Measurements from ENCODE around the gene KCNQ1.

The KCNQ1 gene

DNA sequence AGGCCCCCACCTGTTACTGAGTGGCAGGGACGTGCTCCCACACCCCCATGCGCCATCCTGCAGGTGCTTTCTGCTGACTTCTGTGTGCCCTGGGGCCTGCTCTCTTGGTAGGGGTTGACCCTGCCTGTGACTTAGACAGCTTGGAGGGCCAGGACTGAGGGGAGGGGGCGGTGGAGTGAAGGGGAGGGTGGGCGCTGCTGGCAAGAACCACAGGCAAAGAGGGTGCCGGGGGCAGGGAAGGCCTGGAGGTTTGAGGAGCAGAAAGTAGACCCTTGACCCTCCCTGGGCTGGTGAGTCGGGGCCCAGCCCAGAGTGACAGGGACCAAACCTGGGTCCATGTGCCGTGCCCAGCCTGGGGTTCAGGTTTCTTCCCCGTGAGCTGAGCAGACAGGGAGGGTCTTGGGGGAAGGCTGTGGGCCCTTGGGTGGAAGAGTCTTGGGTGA, 17.8 kb downstream of the KCNQ1 start:
- no peak for DNase-seq

DNA sequence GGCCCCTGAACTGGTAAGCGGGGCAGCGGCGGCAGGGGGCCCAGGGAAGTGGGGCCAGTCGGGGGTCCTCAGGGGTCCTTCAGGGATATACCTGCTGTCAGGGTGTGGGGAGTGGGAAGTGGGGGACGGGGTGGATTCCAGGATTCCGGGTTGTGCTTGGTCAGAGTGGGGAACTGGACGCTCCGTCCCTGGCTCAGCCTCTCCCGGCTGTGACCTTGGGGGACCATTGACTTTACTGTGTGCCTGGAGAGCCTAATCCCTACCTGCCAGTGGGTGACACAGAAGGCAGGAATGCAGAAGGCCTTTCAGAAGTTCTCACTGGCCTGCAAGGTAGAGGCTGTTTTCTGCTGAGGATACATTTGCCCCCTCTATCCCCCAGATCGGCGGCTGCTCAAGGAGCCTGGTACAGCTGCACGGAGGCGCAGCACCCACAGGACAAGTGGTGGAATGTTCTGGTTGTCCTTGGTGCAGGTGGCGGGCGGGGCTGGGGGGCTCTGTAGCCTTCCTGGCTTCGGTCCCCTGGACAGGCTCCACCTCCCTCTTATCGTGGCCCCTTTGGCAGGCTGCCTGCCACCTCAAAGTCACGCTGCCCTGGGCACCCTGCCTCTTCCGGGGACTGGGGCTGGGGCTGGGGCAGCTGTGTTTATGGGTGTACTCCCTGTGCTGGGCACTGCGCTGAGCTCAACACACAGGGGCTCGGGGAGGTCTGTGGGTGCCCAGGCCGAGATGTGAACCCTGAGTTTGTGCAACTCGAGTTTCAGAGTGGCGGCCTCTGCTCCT, 18.4 kb downstream of the KCNQ1 start:
- DNase-seq, result no peak

DNA sequence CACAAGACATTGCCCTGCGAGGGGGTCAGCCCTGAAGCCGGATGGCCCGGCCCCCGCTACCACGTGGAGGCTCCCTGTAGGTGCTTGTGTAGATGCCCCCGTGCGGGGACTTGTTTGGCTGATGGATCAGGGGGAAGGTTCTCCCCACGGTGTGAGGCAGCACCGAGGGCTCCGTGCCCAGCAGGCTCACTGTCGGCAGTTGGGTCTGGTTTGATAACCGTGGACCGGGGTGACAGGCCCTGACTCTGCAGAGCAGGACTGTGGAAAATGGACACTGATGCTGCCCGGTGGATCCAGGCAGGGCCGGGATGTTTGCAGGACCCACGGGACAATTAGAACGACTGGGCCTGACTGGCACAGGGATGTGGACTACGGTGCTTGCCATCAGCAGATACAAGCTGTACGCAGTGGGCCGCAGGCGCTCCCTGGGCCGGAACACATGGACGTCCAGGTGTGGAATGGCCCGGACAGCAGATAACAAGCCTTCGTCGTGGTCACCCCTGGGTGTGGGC, 19.0 kb downstream of the KCNQ1 start:
- DNase-seq, result no peak

DNA sequence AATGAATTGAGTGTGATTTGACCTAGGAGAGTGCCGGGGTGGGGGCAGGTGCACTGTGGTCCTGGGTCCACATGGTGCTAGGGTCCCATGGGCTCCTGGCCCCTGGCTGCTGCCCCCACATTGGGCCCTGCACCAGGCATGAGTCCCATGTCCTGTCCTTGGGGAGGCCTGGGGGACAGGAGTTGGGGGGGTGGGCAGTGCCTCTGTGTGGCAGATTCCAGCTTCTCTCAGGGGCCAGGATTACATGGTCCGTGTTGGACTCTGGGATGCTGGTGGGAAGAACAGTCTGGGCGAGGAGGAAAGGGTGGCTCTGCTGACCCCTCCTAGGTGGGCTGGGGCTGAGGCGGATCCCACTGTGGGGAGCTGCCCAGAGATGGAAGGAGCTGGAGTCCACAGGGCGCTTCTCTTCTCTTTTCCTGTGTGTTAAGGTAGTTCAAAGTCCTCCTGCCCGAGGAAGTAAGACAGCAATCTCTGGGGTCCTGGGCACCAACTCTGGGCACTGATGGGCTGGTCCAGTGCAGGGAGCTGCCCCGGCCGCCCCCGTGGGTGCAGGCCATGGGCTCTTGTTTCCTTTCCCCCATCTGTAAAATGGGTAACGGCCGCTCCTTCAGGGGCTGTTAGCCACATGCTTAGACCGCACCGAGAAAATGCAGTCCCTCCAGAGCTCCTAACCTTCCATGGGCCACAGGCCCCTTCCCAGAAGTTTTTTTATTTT, 19.8 kb downstream of the KCNQ1 start:
- DNase-seq, result no peak

DNA sequence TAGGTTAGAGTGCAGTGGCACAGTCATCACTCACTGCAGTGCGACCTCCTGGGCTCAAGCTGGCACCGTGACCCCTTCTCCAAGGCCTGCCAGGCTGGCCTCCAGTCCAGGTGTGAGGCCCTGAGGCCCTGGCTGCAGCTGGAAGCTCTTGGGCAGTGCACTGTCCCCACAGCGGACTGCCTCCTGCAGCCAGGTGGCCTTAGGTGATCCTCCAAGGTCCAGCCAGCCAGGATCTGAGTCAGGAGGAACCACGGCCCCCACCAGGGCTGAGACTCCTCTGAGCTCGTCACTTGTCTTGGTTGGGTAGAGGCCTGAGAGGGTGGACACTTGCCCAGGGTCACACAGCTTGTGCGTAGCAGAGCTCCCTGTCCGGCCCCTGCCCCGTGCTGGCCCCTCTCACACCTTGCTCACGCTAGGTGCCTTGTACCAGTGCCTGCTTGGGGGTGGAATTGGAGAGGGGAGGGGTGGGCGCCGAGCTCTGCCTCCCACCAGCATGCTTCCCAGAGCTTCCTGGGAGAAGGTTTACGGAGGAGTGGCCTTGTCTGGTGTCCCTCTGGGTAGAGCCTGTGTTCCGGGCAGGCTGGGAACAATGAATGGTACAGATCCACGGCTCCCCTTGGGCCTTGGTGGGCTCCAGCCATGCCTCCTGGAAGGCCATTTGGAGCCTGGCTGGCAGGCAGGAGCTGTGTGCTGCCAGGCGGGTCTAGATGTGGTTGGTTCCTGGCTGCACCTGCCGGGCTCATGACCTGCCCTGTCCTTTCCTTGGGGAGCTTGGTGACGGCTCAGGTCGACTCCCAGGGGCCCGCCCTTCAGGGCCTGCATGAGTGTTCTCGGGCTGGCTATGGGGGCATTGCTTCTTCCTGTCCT, 20.6 kb downstream of the KCNQ1 start:
- no peak for DNase-seq

DNA sequence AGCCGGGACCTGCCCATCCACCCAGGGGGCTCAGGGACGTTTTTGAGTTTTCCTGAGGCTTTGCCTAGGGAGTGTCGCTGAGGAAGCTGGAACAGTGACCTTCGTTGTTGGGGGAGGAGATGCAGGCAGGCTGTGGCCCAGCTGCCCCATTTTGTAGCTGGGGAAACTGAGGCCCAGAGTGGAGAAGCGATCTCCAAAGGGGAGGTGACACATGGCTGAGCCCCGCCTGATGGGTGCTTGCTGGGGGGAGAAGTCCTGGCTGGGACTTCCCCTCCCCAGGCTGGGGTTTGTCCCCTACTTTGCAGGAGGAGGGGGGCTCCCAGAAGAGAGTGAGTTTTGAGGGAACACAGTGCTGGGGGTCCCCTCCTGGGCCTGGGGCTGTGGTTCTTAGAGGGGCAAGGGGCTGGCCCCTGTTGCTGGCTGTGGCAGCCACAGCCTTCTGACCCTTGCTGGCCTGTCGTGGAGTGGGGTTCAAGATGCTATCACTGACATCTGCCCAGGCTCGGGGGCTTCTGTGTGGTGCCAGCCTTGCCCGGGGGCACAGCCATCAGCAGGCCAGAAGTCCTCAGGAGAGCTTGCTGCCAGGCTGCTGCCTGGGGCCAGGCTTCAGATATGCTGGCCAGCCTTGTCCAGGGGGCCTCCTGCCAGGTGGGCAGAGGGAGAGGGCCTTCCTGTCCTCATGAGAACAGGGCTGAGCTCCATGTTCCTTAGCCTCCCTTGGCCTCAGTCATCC, 21.4 kb downstream of the KCNQ1 start:
- no peak for DNase-seq

DNA sequence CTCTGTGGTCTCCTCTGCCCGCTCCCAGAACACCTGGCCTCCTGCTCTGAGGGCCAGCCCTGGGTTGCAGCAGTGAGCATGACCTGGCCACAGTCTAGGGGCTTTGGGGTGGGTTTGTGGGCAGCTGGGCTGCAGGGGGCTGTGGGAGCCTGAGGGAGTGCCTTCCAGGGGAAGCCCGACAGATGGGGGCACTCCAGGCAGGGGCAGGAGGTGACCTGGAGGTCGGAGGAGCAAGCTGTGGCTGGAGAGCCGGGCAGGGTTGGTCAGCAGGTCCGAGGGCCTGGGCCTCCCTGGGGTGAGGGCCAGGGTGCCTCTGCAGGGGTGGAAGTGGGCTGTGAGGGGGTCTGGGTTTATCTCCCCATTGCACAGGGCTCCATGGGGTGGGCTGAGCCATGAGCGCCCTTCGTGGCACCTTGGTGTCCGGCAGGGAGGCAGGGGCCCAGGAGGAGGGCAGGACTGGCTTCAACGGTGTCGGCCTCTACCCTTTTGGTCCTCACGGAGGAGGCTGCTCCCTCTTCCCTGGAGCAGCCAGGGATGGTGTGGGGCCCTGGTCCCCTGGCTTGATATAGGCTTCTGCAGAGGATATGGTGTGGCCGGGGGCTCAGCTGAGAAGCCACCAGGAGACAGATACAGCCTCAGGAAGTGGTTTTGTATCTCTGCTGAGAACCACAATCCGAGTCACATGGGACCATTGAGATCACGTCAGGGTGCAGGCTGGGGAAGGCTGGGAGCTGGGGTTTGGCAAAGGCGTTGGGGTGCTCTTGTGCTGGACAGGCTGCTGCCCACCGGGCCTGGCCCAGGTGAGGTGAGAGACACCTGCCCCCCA, 22.3 kb downstream of the KCNQ1 start:
- no peak for DNase-seq

DNA sequence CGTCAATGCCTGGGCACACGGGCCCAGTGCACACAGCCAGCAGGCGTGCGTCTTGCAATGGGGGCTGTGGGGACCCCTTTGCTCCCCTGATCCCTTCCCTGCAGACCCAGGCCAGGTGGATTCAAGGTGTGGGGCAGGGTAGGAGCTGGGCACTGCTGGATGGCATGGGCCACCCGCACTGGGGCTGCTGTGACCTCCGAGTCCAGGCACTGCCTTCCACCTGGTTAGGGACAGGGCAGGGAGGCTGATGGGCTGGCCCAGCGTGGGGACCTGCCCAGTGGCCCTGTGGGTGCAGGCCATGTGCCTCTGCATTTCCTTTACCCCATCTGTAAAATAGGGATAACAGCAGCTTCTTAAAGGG, 22.9 kb downstream of the KCNQ1 start:
- DNase-seq, result no peak

DNA sequence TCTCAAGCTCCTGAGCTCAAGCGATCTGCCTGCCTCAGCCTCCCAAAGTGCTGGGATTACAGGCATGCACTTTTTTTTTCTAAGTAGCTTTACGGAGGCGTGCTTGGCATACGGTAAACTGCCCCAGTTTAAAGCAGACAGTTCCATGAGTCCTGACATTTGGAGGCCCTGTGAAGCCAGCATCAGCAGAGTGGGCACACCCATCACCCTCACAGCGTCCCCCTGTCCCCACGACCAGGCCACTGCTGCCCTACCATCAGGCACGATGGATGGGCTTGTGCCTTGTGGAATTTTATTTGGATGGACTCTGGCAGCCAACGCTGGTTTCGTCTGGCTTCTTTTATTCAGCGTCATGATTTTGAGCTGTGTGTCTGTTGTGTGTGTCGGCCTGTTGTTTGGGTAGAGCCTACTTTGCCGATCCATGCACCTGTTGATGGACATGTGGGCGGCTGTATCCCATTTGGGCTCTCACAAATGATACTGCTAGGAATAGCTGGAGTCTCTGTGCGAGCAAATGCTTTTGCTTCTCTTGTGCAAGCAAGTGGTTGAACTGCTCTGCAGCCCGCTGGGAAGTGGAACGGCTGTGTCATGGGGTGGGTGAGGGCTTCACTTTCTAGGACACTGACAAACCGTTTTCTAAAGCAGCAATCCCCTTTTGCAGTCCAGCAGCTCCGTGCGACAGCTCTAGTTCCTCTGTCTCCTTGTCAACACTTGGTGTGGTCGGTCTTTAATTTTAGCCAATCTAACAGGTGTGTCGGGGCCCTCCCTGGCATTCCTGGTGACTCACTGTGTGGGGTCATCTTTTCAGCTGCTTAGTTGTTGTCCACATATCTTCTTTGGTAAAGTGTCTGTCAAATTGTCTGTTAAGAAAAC, 23.8 kb downstream of the KCNQ1 start:
- DNase-seq, result no peak

DNA sequence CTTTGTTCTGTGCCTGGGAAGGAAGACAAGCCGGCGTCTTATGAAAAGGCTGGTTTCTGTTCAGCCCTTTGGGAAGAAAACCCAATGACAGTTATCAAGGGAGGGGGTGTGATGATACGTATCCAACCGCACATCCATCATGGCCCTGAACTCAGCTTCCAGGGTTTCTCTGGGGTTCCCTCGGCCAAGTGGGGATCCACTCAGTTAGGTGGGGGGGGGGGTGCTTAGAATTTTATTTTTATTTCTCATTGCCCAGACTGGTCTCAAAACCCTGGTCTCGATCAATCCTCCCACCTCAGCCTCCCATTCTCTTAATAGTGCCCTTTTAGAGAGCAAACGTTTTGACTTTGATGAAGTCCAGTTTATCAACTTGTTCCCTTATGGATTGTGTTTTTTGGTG, 25.7 kb downstream of the KCNQ1 start:
- no peak for DNase-seq

DNA sequence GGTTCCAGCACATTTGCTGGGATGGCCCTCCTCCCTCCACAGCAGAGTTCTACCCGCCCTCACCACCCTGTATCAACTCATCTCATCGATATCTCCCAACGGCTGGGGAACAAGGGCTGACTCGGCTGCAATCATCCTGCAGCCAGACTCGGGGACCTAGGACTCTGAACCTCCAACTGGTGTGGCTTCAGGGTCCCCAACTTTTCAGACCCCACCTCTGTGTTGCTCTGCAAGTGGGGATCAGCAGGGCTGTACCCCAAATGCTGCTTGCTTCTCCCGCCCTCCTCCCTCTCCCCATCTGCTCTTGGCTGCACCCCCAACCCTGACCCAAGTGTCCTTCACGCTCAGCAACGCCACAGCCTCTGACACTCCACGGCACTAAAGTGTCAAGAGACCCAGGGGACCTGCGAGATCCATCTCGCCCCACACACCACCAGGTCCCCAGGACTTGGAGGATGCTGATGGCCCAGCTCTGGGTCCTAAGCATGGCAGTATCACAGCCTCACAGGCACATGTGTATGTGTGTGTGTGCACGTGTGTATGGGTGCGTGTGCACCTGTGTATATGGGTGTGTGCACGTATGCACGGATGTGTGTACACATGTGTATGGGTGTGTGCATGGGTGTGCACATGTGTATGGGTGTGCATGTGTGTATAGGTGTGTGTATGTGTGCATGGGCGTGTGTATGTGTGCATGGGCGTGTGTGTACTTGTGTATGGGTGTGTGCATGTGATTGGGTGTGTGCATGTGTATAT, 26.4 kb downstream of the KCNQ1 start:
- no peak for DNase-seq

DNA sequence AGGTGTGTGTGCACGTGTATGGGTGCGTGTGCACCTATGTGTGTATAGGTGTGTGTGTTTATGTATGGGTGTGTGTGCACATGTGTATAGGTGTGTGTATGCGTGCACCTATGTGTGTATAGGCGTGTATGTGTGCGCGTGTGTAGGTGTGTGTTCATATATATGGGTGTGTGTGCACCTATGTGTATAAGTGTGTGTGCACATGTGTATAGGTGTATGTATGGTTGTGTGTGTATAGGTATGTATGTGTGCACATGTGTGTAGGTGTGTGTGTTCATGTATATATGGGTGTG, 26.9 kb downstream of the KCNQ1 start:
- DNase-seq, result no peak

DNA sequence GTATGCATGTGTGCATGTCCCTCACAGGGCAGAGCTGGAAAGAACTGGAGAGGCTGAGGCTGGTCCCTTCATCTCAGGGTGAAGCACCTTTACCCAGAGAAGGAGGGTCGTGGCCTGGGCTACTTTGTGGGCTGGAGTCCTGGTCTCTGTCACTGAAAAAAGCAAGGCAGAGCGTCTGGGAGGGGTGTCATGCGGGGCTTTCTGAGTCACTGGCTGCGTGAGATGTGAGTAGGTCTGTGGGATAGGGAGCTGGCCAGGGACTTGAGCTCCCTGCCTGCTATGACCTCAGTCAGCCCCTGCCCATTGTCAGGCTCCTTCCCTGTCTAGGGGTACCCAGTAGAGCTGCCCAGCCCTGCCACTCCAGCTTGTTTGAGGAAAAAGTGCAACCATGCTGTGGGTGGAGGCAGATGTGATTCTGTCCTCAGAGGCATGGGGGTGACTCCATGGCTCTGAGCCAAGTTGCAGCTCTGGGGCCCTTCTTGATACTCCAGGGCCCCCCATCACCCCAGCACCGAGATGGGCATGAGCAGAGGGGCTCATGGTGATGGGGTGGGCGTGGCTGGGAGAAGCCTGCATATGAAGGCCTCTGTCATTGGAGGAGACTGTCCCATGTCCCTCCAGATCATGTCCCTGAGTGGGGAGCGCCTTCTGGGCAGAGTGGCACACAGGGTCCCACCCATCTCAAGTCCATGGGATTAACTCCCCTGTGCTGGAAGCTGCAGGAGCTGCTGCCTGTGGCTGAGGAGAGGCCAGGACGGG, 27.8 kb downstream of the KCNQ1 start:
- DNase-seq, result no peak

DNA sequence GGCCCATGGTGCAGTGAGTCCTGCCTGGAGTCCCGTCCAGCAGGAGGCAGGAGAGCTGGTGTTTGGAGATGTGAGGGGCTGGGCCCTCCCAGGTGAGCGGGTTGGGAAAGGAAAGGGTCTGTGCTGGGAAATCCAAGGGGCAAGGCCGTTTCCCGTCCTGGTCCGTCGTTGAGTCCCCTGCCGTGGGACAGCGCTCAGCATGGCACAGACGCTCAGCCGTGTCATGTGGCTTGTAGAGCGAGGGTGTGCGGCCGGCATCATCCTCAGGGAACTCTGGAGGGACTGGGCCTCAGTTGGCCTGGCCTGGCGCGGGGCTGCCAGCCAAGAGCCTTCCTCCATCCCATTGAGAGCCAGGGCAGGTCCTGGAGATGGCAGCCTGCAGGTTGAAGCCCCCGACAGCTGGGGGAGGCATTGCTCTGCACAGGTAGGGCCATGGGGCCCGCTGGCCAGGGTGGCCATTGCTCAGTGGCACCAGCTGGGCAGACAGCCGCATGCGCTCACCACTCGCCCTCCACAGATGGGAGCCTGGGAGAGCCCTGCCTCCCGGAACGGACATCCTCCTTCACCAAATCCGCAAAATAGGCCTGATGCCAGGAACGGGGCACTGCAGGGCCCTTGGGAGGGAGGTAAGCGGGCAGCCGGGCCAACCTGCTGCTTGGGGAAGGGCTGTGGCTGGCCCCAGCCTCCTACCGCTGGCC, 28.7 kb downstream of the KCNQ1 start:
- DNase-seq, result no peak

DNA sequence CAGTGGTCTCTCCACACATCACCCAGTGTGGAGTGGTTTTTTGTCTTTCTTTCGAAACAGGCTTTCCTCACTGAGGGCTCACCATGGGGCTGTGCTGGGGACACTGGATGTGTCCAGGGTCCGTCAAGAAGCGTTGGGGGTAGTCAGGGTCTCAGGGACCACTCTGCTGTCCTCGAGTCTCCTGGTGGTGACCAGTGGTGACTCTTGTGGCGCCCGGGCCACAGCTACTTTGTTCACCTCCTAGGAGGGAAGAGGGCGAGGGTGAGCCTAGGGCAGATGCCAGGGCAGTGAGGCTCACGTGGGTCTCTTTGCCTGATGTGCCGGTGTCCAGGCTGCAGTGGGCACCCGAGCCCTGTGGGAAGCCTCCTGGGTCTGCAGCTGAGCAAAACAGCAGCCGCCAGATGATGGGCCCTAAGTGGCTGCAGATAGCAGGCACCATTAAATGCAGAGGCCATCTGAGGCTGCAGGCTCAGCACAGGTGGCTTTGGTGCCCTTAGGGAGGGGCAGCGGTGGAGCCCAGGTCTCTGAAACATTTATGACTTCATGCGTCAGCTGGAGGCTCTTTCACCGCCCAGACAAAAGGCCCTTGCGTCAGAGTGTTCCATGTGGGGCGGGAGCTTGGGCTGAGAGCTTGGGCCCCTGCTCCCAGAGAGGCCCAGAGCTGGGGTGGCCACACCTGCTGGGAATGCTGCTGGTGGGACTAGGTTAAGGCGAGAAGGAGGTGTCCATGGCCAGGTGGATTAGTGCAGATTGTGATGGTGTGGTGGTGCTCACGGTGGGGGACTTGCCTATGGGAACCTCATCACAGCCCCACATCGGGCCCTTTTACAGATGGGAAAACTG, 29.5 kb downstream of the KCNQ1 start:
- DNase-seq, result no peak

DNA sequence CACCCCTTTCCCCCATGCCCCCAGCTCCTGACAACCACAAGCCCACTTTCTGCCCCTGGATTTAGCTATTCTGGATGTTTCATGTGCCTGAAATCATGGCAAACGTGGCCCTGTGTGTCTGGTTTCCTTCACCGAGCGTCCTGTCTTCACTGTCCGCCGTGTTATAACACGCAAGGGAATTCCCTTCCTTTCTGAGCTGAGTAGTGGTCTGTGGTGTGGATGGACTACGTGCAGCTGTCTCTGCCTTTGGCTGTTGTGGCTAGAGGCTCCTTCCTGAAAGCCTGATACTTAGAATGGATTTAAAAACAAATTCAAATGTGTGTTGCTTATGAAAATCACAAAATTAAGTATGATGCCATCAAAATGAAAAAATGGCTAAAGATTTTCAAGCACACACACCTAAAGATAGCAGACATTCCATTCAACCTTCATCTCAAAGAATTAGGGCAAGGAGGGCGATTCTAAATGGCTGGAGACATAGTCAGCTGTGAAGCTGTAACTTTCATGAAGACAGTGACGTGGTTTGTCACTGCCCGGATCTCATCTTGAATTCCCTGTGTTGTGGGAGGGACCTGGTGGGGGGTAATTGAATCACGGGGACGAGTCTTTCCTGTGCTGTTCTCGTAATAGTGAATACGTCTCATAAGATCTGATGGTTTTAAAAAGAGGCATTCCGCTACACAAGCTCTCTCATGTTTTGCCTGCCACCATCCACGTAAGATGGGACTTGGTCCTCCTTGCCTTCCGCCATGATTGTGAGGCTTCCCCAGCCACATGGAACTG, 30.5 kb downstream of the KCNQ1 start:
- DNase-seq, result no peak

DNA sequence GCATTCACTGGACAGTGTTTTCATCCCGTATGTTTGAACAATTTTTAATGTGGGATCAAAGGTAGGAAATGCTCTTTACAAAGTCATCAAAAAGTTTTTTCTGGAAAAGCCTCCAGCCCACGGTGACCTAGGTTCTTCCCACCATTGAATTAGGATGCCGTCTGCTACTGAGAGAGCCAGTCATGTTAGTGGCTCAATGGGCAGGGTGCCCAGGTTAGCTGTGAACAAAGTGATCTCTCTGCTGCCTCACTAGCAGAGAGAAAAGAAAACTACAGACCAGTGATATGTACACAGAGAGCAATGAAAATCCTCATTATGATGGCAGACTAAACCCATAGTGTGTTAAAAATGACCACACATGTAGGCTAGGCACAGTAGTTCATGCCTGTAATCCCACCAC, 32.4 kb downstream of the KCNQ1 start:
- no peak for DNase-seq
